NCI-H187 treated with DMSO at 0.1 percent for 48 hours (cell line): ENCODE data around the gene POLR2L.

Experiments
- DNase-seq: peaks from one replicate; lab custom pipeline; 2025; lab: John Stamatoyannopoulos, UW

POLR2L gene

DNA sequence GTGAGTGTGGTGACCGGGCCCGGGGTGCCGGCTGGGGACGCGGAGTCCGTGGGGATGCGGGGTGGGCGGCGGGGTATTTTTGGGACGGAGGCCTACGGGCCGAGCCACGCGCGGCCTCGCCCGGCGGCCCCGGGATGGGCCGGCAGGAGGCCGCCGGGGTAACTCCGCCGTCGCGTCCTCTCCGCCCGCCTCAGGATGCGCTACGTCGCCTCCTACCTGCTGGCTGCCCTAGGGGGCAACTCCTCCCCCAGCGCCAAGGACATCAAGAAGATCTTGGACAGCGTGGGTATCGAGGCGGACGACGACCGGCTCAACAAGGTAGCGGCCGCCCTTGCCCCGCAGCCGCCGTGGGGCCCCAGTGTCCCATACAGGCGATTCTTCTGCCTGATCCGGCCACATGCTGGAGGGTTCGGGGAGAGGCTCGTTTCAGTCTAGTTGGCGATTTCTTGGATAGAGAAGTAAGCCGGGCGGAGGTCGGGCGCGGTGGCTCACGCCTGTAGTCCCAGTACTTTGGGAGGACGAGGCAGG lies 32.2 kb downstream of the POLR2L start:
- no peak for DNase-seq

DNA sequence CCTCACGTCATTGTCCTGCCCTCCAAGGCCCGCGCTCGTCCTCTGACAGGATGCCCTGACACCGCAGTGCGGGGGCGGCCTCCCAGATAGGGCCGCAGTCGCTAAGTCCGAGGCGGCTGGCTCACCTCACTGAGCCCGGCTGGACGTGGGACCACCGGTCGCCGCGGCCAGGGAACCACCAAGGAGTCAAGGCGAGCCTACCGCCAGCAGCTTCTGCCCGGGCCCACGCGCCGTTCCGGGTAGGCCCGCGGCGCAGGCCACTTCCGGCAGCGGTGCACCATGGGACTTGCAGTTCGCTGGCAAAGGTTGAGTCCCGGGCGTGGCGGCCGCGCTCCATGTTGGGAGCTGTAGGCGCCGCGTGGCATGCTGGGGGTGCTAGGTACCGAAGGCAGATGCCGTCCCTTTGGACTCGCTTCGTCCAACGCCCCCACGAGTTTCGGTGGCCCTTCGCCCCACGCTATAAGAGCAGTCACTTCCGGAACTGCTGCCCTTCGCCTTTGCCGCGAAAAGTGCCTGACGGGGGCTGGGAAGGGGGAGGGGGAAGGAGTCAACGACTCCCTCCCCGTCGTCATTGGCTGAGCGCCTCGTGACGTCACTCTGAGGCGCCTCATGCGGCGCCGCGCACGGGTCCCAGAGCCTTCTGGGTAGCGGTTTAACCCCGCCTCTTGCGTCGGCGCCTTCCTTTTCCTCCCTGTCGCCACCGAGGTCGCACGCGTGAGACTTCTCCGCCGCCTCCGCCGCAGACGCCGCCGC lies 32.9 kb downstream of the POLR2L start, which contains the start of gene RPLP2:
Gene RPLP2 (plus strand): TSS at position 681 of the 753 bp plus-strand sequence. CDS start 268 bp downstream, outside the sequence.
- DNase-seq, result peak; percentile 89

DNA sequence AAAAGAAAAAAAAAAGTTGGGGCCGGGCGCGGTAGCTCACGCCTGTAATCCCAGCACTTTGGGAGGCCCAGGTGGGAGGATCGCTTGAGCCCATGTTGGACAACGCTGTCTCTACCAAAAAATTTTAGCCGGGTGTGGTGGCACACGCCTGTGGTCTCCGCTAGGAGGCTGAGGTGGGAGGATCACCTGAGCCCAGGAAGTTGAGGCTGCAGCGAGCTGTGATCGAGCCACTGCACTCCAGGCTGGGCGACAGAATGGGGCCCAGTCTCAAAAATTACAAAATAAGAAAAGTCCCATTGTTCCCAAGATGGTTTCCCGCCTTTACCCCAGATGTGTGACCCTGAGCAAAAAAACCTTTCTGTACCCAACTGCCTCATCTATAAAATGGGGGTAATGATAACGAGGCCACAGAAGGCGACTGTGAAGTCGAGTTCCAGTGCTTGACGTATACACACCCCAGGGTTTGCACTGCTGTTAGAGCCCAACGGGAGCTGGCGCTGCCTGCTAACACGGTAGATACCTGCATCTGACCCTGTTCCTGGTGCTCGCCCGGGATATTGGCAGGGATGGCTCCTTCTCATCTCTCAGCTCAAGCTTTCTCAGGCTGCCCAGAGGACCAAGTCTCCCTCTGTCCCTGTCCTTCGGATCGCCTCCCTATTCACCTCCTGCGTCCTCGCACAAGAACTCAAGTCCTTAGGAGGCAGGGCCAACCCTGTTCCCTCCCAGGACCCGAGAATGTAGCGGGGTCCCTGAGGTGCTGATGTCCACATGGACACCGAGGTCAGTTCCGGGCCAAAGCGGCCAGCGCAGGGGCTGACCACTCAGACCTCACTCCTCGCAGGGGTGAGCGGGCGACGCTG lies 33.7 kb downstream of the POLR2L start:
- DNase-seq, result no peak

DNA sequence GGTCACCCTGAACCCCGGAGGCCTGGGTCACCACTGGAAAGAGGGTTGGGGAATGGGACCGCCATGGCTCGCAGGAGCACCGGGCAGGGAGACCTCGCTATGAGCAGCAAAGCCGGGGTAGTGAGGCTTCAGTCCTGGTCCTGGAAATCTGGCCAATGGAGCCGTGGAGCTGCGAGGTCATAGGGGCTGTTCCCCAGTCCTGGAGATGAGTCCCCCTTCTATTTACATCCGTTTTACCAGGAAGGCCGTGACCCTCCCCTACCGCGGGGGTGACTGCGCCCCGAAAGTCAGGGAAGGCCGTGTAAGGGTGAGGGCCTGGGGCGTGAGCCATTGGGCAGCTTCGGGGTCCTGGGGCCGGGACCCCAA lies 37.7 kb downstream of the POLR2L start:
- DNase-seq, result no peak

DNA sequence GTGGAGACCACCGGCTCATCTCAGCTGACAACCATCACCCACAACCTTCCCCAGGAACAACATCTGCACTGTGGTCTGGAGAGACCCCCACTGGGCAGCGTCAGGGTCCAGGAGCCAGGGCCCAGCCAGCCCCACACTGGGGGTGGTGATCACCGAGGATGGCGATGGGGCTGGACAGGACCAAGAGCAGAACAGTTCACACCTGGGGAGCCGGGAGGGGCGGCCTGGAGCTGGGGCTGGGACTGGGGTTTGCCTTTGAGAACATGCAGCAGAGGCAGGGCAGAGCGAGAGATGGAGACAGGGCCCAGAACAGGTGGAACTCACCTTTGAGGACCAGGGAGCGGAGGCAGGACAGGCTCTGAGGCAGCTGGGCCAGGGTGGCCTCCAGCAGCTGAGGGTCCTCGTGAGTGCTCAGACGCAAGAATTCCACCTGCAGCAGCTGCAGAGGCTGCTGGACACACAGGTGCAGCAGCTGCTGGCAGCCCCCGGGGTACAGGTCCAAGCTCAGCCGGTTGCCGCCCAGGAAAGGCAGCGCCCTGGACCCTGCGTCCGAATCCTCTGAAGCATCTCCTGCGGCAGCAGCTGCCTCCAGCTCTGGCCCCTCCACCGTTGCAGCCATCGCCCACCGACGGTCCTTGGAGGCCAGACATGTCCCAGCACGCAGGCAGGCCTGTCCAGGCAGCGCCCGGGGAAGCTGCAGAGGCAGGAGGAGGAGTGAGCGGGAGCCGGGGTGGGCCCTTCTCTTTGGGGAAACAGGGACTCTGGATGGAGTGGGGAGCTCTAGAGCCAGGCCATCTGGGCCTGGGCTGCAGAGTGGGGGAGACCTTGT lies 38.3 kb downstream of the POLR2L start:
- DNase-seq, result no peak

DNA sequence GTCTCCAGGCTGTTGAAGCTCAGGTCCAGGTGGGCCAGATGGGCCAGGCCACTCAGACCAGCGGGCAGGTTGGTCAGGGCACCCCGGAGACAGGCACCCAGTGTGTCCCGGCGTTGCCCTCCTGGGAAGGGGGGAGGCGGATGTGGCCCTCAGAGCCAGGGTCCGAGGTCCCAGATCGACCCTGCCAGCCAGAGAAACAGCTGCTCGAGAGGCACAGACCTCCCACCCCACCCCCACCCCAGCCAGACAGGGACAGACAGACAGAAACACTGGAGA lies 38.9 kb downstream of the POLR2L start:
- DNase-seq, result no peak

DNA sequence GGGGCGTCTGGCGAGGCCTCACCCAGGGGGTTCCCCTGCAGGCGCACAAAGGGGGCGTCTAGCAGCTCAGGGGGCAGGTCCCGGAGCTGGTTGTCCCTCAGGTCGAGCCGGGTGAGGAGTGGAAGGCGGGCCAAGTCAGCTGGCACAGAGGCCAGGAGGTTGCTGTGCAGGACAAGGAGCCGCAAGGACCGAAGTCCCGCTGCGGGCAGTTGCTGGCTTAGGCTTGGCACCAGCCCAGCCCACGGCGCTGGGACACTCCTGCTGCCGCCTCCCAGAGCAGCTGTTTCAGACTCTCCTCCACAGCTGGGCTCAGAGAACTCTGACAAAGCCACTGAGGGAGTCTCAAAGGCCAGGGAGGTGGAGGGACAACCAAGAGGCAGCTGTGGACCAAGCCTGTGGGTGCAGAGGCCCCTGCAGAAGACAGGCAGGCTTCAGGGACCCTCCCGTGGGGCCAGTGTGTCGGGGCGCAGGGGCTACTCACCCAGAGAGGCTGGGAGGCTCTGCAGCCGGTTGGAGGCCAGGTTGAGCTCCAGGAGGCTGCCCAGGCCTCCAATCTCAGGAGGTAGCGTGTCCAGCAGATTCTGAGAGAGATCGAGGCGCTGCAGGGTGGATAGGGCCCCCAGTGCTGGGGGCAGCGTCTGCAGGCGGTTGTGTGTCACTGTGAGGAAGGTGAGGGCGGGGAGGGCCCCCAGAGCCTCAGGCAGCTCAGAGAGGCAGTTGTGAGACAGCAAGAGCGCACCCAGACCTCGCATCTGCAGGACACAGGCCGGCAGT lies 39.4 kb downstream of the POLR2L start:
- no peak for DNase-seq

DNA sequence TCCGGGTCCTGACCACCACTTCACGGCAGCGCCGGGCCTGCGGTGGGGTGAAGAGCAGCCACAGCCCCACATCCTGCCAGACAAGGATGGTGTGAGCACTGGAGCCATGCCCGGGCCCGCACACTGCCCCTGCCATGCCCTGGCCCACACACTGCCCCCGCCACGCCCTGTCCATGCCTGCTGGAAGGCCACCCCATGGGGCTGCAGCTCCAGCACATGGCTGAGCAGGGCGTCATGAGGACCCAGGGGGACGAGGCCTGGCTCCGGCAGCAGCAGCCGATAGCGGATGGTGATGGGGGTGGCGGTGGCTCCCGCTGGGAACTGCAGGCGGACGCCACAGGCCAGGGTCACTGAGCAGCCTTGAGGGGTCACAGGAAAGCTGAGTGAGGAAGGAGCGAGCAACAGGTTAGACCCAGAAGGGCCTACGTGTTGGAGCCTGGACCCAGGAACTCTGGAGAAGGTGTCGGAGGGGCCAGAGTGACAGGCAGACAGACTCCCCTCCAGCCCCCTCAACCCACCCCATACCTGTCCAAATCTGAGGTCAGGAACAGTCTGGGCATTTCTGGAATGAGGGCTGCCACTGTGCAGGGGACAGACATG lies 40.2 kb downstream of the POLR2L start:
- DNase-seq, result no peak

DNA sequence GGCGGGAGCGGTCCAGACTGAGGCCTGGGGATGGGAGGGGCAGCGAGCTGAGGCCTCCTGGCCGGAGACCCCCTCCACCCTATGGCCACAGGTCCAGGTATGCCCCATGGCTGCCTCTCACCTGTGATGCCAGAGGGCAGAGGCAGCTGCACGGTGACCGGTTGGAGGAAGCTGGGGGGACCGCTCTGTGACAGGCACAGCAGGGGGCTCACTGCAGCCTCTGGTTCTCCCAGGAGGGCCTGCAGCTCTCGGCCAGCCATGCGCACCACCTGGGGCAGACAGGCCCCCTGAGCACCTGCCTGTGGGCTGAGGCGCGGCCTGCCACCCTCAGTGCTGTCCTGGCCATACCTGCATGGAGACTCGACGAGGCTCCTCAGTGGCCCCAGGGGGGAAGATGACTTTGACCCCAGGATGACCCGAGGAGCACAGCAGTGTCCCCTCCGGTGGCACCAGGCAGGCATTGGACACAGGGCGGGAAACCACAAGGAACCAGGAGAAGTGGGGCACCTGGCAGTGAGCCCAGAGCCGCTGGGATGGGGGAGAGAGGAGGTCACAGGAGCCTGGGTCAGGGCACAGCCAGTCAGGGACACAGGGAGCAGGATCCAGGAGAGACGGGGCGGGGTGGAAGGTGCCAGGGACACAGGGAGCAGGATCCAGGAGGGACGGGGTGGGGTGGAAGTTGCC lies 41.1 kb downstream of the POLR2L start:
- no peak for DNase-seq

DNA sequence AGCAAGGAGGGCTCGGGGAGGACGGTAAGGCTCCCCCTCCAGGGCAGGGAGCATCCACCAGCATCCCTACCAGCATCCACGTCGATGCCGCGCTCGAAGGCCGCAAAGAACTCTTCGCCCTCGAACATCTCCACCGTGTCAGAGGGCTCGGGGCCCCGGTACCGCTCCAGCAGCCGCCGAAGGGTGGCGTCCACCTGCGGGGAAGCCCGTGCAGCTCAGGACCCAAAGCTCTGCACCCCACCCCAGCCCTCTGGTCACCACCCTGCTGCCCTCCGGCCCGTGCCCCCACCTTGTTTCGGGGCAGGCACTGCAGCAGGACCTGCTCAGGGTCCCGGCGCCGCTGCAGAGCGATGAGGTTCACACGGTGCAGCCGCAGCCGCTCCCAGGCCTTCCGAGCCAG lies 41.9 kb downstream of the POLR2L start:
- DNase-seq, result no peak

DNA sequence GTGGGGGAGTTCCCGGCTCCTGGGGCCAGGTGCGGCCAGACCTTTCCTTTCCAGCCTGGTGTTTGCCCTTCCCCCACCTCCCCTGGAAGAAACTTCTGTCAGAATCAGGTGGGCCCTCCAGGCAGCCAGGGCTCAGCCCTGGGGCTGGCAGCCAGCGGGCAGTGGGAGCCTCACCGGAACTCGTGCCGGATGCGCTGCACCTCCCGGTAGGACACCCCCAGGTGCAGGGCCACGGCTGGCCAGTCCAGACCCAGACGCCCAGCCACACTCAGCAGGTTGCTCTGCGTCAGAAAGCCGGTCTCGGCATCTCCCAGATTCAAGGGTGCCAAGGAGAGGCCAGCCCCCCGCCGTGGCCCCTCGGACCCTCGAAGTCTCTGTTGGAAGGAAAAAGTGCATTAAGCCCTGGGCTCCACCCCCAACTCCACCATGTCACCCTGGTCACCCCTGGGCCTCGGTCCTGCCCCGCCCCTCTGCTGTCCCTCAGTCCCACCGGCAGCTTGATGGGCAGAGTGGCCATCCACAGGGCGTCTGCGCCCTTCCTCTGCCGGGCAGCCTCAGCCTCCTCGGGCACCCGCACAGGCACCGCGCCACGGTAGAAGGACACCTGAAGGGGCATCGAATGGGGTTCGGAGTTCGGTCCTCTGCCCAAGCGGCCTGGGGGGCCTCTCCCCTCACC lies 42.5 kb downstream of the POLR2L start:
- DNase-seq, result no peak

DNA sequence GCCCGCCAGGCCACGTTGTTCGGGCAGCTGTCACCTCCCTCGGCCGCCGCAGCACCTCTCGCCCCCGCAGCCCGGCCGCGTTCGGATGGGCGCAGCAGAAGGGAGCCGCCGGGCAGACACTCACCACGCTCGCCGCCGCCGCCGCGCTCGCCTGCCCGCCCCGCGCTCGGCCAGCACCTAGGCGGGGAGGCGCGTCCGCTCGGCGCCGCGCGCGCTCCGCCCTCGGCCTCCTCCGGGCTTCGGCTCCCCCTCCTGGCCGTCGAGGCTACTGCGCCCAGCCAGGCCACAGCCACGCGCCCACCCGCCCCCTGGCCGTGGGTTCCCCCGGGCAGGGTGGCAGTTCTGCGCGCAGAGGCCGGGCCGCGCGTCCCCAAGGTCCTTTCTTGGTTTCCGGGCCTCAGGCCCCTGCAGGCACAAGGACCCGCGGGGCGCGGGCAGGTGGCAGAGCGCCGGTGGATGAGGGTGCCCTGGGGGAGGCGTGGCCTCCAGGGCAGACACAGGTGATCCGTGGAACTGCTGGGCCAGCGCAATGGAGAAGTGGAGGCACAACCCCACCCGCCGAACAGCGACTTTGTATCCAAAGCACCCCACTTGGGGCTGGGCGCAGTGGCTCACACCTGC lies 44.1 kb downstream of the POLR2L start, which contains the start of gene SLC25A22:
Gene SLC25A22 (minus strand): TSS at position 189 of the 621 bp plus-strand sequence. CDS start 3,275 bp downstream, outside the sequence.
- DNase-seq, result no peak

DNA sequence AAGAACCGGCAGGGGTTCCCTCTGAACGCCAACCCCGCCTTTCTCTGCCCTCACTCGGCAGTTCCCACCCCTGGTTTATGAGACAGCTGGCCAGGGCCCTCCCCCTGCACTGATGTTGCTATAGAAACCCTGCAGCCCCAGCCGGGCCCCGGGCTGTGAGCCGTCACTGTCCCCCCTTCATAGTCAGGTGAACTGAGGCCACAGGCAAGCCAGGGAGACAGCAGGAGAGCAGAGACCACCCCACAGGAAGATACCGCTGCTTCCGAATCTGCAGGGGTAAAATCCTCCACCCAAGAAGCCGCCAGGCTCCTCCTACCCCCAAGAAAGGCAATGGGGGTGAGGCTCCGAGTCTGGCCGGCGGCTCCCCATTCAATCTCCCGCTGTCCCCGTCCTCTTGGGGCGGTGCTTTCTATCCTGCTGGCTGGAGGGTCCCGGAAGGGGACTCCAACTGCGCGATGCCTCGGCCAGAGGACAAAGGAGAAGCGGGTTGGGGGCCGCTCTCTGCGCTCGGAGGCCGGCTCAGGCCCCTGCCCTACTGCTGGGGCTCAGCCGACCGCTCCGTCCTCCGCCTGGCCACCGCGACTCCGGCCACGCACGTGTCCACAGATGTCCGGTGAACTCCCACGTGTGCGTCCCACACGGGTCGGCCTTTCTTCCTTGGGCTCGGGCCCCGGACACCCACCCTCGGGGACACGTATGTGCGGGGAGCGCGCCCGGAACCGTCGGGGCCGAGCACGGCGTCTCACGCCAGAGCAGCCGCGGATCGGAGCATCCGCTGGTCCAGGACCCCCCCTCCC lies 44.8 kb downstream of the POLR2L start:
- peak; percentile 72 for DNase-seq

DNA sequence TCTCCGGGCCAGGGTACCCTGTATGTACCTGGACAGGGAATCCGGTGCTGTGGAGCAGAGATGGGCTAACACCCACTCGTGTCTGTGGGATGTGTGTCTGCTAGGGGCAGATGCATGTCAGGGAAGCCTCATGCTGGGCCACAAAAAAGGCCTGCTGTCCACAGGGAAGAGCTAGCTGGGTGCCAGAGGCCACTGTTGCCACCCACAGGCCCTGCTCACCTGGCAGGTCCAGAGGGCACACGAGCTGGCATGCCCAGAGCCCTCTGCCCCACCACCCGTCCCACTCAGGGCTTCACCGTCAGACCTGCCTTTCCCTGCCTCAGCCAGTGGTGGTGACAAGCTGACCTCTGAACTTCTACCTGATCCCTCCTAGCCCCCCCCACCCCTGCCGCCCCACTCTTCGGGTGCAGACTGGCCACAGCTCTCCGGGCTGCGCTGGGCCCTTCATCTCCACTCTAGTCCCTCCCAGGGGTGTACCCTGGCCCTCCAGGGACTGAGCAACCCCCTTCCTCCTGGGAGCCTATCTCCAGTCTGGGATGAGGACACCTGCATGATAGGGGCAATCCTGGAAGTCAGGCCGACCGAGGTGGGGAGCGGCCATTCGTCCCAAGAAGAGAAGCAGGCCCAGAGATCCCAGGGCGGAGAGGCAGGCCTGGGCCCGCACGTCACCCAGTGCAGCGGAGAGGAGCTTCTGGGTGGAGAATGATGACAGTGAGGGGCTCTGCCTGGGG lies 45.6 kb downstream of the POLR2L start:
- DNase-seq, result no peak

DNA sequence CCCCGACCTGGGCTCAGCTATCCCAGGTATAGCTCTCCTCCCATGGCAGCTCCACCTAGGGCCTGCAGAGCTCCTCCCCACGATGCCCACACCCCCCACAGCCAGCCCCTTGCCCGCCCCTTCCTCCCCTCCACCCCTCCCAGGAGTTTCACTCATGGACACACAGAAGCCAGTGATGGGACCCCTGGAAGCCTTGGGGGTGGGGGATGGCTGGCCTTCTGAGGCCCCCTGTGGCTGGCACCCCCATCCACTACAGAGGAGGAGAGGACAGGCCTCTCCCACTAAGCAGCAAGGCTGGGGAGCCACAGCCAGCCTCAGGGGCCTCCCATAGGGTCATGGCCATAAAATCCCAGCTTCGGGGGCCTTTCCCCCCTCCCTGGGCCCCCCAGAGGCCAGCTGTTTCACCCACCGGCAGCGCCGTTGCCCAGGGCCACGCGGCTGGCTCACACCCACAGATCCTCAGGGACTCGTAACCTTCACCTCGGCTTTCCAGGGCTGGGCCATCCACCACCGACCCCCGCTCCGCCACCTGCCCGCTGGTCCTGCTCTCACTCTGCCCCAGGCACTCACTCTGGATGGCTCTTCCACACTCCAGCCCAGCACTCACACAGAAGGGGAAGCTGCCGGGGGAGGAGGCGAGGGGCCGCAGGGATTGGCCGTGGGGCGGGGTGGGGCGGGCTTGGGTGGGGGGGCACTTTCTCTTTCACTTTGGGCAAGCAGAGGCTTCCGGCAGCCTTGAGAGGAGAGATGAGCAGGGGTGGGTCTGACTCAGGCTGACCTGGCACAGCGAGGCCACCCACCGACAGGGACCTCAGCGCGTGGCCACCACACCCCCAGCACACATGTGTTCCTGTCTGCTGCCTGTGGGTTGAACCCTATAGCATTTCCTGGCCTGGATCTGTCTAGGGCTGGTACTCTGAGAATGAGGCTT lies 46.4 kb downstream of the POLR2L start:
- peak; percentile 83 for DNase-seq

DNA sequence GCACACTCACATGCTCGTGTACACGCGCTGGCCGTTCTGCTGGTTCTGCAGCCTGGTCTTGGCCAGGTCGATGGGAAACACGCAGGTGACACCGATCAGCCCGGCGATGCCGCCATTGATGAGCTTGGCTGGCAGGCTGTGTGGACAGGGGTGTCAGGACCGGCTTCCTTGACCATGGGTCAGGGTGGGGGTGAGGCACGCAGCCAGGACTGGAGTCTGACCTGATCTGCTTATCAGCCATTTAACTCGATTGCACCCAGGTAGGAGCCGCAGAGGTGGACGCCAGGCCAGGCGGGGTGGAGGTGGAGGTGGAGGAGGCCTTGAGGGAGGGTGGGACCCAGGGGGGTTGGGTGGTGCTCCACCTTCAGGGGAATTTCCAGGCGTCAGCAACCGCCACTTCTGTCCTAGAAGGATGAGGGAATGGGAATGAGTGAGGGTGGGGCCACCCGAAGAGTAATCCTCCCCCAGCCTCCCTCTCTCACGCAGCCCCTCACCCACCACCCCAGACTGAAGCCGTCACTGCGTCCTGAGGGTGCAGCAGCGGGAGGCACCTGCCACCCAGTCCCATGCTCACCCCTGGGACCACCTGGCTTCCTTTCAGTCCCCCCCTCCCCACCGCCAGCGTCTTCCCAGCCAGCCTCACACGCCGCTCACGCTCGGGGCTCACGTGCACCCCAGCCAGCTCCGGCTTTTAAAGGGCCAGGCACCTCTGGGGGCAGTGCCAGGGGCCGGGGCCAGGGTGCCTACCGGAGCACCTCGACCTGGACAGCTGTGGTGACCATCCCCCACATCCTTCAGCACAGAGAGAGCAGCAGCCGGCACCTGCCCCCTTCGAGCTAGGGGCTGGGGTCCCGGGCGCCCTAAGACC lies 47.3 kb downstream of the POLR2L start:
- DNase-seq, result no peak
